Subcutaneous adipose tissue (tissue), 4 donors: Measurements from ENCODE around the gene BEAN1. TPM values are rescaled to one million over a fixed set of nuclear protein-coding genes. Genes with fewer than 3 reads are reported as not detected.

Experiments used
- total RNA-seq, 4 donors: library from RNA; depleted of rRNA; stranded (reverse); fragments of >200 nt; gene quantifications; one replicate each; pipeline ENCODE4 v1.1.0, GENCODE V29; 2016
- TF ChIP-seq, protein P1 (sequence below): fragments of 450-650 bp; IDR thresholded peaks from one replicate; pipeline ENCODE4 v1.5.1; 2016; ENCODE audit warnings: low read depth, mild to moderate bottlenecking, control low read depth, antibody characterized with exemption, moderate library complexity

BEAN1 gene
- total RNA-seq, 4 donors from 2014 or later: 0.88 TPM; not detected in 3

DNA sequence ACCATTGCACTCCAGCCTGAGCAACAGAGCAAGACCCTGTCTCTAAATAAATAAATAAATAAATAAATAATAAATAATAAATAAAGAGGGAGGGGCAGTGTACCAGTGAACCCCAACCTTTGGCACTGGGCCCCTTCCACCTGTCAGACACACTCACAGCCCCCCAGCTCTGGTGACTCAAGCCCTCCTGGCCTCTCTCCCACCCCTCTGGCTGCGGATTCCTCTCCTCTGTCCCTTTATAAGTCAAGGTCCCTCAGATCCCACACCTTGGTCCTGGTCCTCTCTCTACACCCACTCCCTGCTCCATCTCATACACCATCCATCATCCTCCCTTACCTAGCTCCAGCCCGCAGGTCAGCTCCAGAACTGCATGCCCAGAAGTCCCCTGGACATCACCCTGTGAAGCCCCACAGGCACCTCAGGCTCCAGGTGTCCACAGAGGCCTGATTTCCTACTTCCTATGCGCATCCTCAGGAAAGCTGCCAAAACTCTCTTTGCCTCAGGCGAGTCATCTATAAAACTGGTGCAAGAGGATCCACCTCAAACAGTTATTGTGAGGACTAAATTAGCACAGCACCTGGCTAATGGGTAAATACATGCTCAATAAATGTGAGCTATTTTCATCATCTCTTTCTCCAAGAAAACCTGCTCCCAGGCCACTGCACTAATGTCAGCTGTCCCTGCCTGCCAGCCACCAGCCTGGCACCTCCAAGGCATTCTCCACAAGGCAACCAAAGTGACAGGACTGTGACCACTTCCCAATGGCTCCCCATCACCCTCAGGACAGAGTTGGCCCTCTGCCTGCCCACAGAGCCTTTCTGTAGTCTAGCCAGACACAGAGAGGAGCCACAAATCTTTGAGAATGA is 46.8 kb downstream of the BEAN1 start:
- TF ChIP-seq, protein P1, sequence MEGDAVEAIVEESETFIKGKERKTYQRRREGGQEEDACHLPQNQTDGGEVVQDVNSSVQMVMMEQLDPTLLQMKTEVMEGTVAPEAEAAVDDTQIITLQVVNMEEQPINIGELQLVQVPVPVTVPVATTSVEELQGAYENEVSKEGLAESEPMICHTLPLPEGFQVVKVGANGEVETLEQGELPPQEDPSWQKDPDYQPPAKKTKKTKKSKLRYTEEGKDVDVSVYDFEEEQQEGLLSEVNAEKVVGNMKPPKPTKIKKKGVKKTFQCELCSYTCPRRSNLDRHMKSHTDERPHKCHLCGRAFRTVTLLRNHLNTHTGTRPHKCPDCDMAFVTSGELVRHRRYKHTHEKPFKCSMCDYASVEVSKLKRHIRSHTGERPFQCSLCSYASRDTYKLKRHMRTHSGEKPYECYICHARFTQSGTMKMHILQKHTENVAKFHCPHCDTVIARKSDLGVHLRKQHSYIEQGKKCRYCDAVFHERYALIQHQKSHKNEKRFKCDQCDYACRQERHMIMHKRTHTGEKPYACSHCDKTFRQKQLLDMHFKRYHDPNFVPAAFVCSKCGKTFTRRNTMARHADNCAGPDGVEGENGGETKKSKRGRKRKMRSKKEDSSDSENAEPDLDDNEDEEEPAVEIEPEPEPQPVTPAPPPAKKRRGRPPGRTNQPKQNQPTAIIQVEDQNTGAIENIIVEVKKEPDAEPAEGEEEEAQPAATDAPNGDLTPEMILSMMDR: no peak

DNA sequence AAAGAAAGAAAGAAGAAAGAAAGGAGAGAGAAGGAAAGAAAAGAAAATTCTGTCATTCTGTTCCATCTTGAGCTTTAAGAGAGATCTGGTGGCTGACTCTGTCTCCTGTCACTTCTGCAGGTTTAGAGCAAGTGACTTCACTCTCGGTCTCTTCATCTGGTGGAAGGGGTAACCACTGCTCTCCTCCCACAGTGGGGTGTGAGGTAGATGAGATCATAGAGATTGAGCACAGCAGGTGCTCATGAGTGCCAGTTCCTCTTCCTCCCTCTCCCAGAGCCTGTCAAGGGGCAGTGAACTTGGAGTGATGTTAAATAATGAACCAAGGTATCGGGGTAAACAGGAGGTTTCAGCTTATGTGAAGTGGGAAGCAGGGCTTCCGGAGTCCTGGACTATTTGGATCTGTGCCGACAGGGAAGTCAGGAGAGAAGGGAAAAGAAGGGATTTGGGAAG is 47.7 kb downstream of the BEAN1 start:
- TF ChIP-seq, protein P1: no peak

DNA sequence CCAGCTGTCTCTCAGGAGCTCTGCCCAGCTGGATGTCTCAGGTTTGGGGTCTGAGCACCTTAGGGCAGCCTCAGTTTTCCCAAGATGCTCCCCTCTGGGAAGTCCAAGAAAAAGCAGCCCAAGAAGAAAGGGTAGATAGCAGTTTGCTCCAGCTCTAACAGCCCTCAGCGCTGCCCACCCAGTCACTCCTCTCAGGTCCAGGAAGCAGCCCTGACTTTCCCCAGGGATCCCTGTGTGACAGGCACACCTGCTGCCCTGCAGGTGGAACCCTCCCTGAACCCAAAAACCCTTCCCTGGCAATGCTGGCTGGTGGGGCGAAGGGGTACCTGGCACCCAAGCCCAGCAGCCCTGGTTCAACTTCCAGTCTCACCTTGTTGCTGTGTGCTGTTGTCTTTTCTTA is 48.1 kb downstream of the BEAN1 start:
- TF ChIP-seq, protein P1: no peak

DNA sequence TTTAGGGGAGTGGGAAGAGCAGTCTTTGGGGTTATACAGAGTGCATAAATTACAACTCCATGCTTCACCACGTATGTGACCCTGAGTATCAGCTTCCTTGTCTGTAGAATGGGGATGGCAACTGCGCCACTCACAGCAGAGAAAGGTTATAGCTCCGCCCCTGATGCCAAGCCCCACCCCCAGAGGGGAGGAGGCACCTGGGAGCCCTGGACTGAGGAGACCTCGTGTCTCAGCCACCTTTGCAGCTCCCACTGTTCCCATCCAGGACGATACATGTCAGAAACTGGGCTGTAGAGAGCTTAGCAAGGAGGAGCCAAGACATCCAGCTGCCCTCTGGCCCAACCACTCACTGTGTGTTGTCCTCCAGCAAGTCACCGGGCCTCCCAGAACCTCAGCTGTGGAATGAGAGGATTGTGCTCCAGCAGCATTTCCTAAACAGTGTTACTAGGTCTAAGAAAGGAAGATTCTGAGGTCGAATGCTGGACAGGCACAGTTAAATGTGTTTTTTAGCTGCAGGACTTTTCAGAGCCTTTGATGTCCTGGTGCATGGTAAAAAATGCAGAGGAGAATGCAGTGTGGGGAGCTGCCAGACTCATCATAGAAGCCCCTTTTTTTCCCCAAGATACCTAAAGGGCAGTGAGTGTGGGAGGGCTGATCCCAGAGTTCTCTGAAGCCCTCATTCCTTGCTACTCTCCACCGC is 49.4 kb downstream of the BEAN1 start:
- TF ChIP-seq, protein P1: no peak

DNA sequence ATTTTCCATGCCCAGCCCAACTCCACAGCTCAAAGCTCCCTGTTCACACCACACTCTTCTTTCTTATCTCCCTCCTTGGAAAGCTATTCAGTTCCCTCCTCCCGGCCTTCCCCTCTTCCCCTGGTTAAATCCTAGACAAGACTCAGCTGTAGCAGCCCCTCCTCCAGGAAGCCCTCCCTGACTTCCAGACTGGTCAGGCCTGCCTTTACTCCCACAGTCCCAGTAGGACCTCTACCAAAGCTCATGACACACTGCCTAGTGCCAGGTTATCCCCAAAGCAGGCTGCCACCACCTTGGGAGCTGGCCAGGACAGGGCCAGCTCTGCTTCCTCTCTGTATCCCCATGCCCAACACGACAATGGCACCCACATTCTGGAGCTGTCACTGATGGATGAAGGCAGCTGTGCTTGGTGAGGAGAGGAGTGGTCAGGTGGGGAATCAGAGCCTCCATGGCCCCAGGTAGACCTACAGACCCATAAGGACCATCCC is 50.0 kb downstream of the BEAN1 start:
- TF ChIP-seq, protein P1: no peak

DNA sequence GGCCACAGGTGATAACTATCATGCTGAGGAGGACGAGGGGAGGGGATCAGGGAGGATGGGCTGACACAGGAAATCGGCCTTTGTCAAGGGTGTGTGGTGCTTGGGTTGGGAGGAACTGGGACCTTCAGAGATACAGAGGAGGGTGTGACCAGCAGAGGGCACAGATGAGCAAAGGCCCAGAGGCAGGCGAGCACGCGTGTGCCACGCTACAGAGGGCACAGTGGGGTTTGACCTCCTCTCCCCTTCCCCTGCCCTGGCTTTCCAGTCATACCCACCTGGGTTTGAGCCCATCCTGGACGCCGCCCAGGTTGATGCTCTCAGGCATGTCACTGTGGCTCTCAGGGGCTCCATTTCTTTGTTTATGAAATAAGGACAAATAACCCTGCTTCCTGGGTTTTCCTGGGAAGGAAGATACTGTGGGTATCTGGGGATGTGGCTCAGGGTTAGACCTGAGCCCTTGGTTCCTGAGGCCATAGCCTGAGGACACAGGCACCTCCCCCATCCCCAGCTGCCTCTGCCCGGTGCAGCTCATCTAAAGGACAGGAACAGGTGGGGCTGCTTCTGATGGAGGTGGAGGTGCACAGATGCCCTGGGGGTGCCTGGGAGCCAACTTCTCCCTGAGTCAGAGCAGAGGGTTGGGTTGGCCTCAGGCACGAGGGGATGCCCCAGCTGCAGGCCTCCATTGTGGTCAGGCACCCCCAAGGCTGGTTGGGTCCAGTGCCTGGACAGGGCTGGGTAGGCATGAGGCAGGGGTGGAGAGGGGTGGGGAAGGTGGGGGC is 51.8 kb downstream of the BEAN1 start:
- TF ChIP-seq, protein P1: no peak
